Esophagus squamous epithelium (tissue), 5 donors: ENCODE measurements around the gene MKRN1. TPM values are rescaled to one million over a fixed set of nuclear protein-coding genes. Genes with fewer than 3 reads are reported as not detected.
"Not testable (repeated sequence)": the region's sequence is repeated elsewhere in the genome, so short reads cannot be mapped to it uniquely, and the experiment has no call there.

ENCODE experiments used
- DNase-seq: peaks from one replicate; lab custom pipeline; 2025; lab: John Stamatoyannopoulos, UW
- H3K27ac ChIP-seq, 4 donors: fragments of 200-600 bp; sonication (generic); one replicate each; pipeline ENCODE4 v1.5.1; 2016 to 2019; ENCODE audit warnings: mild to moderate bottlenecking in 1 of 4
- H3K27me3 ChIP-seq, 4 donors: fragments of 200-600 bp; sonication (generic); 1 replicate in 3 of 4; 2 replicates in 1 of 4; pipeline versions ENCODE4 v1.5.1 to v1.6.0; 2017 to 2021; ENCODE audit warnings: antibody characterized with exemption in 1 of 4
- H3K36me3 ChIP-seq, 3 donors: fragments of 200-600 bp; sonication (generic); one replicate each; pipeline ENCODE4 v1.5.1; 2016 to 2019
- H3K4me1 ChIP-seq, 3 donors: fragments of 200-600 bp; sonication (generic); one replicate each; pipeline ENCODE4 v1.5.1; 2017 to 2019
- H3K4me3 ChIP-seq, 4 donors: fragments of 200-600 bp; sonication (generic); 1 replicate in 3 of 4; 2 replicates in 1 of 4; pipeline ENCODE4 v1.5.1; 2016 to 2019; ENCODE audit warnings: mild to moderate bottlenecking in 2 of 4, moderate library complexity in 1 of 4
- H3K9me3 ChIP-seq, 3 donors: fragments of 200-600 bp; sonication (generic); one replicate each; pipeline ENCODE4 v1.5.1; 2016 to 2019
- POLR2A ChIP-seq, 4 donors: fragments of 450-650 bp; IDR thresholded peaks; one replicate each; pipeline ENCODE4 v1.6.1; 2017; ENCODE audit warnings: antibody characterized with exemption in 4 of 4, mild to moderate bottlenecking in 4 of 4, moderate library complexity in 3 of 4
- WGBS, 2 donors: methylation state at CpG; one replicate each; pipeline ENCODE4 v1.1.5; 2018; 5-methylcytosine and 5-hydroxymethylcytosine counted together
- intact Hi-C: fragments of 100-400 bp; cut with DNase I; formaldehyde crosslinking; loops from one replicate; pipeline ENCODE4 v1.15.0; 2022
- total RNA-seq, 4 donors: library from RNA; depleted of rRNA; stranded (reverse); fragments of >200 nt; gene quantifications; one replicate each; pipeline ENCODE4 v1.1.0, GENCODE V29; 2016
- TF ChIP-seq, protein P1 (sequence below), 6 experiments: fragments of 450-650 bp in 4 of 6; fragments of 200-600 bp in 2 of 6; sonication (generic) in 2 of 6; IDR thresholded peaks; one replicate each; pipeline ENCODE4 v1.5.1; 2016 to 2019; ENCODE audit warnings: antibody characterized with exemption in 6 of 6, mild to moderate bottlenecking in 4 of 6, moderate library complexity in 4 of 6
- donor health status: DM: yes; HTN: yes; CAD: no.

The MKRN1 gene
- total RNA-seq, 4 donors from 2014 or later, result 42.6 to 66.4 (median 43.5) TPM

DNA sequence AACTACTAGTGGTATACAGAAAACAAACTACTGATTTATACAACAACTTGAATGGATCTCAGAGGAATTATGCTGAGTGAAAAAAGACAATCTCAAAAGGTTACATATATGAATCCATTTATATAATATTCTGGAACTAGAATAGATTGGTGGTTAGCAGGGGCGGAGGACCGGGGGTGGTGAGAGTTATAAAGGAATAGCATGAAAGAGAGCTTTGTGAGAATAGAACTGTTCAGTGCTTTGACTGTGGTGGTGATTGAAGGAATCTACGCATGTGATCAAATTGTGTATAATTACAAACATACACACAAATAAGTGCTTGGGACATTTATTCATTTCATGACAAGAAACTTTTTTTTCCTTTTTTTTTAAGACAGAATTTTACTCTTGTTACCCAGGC, 55.8 kb downstream of the MKRN1 start:
- TF ChIP-seq, protein P1, sequence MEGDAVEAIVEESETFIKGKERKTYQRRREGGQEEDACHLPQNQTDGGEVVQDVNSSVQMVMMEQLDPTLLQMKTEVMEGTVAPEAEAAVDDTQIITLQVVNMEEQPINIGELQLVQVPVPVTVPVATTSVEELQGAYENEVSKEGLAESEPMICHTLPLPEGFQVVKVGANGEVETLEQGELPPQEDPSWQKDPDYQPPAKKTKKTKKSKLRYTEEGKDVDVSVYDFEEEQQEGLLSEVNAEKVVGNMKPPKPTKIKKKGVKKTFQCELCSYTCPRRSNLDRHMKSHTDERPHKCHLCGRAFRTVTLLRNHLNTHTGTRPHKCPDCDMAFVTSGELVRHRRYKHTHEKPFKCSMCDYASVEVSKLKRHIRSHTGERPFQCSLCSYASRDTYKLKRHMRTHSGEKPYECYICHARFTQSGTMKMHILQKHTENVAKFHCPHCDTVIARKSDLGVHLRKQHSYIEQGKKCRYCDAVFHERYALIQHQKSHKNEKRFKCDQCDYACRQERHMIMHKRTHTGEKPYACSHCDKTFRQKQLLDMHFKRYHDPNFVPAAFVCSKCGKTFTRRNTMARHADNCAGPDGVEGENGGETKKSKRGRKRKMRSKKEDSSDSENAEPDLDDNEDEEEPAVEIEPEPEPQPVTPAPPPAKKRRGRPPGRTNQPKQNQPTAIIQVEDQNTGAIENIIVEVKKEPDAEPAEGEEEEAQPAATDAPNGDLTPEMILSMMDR (IDR thresholded peaks at IDR 0.05), result no peak
- TF ChIP-seq POLR2A (IDR thresholded peaks at IDR 0.05), result no peak
- H3K27me3 ChIP-seq, result no peaks in the 10 kb centered on the region
- no peaks in the 10 kb centered on the region for H3K36me3 ChIP-seq
- H3K4me1 ChIP-seq, result no peaks in the 10 kb centered on the region
- intact Hi-C loops, result no loop called here
- DNase-seq, result no peak
- no peaks in the 10 kb centered on the region for H3K9me3 ChIP-seq
- 83 to 93% methylated on average over 3 of the region's 3 CpGs for whole genome bisulfite sequencing, 2 donors
- H3K4me3 ChIP-seq, result no peak overlapping the region
- H3K27ac ChIP-seq, result no peak overlapping the region

DNA sequence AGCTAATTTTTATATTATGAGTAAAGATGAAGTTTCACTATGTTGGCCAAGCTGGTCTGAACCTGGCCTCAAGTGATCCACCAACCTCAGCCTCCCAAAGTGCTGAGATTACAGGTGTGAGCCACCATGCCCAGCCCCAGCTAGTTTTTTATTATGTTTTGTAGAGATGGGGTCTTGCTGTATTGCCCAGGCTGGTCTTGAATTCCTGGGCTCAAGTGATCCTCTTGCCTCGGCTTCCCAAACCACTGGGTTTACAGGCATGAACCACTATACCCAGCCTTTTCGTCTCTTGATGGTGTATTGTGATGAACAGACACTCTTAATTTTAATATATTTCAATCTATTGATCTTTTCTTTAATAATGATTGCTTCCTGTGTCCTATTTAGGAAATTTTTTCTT, 57.8 kb downstream of the MKRN1 start:
- H3K4me1 ChIP-seq, result no peaks in the 10 kb centered on the region
- no peaks in the 10 kb centered on the region for H3K36me3 ChIP-seq
- TF ChIP-seq, protein P1 (IDR thresholded peaks at IDR 0.05), result no peak
- TF ChIP-seq POLR2A (IDR thresholded peaks at IDR 0.05), result no peak
- no peak for DNase-seq
- H3K27me3 ChIP-seq, result no peaks in the 10 kb centered on the region
- no peak overlapping the region for H3K4me3 ChIP-seq
- intact Hi-C loops, result no loop called here
- no peaks in the 10 kb centered on the region for H3K9me3 ChIP-seq
- no peak overlapping the region for H3K27ac ChIP-seq
- 83 to 95% methylated on average over 2 of the region's 2 CpGs for WGBS, 2 donors

DNA sequence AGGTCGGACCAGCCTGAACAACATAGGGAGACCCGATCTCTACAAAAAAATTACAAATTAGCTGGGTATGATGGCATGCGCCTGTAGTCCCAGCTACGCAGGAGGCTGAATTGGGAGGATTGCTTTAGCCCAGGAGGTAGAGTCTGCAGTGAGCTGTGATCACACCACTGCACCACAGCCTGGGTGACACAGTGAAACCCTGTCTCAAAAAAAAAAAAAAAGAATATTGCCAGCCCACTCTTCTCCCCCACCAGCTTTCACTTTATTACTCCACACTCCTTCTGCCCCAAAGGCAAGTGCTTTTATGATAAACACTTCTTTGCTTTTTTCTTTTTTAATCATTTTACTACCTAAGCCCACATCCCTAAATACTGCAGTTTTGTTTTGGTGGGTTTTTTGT, 60.7 kb downstream of the MKRN1 start:
- no peaks in the 10 kb centered on the region for H3K27me3 ChIP-seq
- no peak overlapping the region for H3K4me3 ChIP-seq
- TF ChIP-seq, protein P1 (IDR thresholded peaks at IDR 0.05), result no peak
- TF ChIP-seq POLR2A (IDR thresholded peaks at IDR 0.05), result no peak
- no peak overlapping the region for H3K27ac ChIP-seq
- DNase-seq, result no peak
- H3K36me3 ChIP-seq, result no peaks in the 10 kb centered on the region
- no peaks in the 10 kb centered on the region for H3K4me1 ChIP-seq
- WGBS, 2 donors, result 83 to 96% methylated on average over 4 of the region's 4 CpGs
- intact Hi-C loops, result no loop called here
- H3K9me3 ChIP-seq, result no peaks in the 10 kb centered on the region

DNA sequence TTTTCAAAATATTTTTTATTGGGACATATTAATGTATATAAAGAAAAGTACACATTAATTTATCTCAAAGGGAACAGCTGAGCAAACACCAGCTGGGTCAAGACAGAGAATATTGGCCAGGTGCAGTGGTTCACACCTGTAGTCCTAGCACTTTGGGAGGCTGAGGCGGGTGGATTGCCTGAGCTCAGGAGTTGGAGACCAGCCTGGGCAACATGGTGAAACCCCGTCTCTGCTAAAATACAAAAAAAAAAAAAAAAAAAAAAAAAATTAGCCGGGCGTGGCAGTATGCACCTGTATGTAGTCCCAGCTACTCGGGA, 61.2 kb downstream of the MKRN1 start:
- H3K27ac ChIP-seq, DNase-seq, H3K36me3 ChIP-seq, H3K9me3 ChIP-seq, H3K4me1 ChIP-seq, H3K4me3 ChIP-seq, H3K27me3 ChIP-seq, intact Hi-C loops: not testable (repeated sequence)
- 80 to 88% methylated on average over 4 to 5 of the region's 5 CpGs for WGBS, 2 donors

DNA sequence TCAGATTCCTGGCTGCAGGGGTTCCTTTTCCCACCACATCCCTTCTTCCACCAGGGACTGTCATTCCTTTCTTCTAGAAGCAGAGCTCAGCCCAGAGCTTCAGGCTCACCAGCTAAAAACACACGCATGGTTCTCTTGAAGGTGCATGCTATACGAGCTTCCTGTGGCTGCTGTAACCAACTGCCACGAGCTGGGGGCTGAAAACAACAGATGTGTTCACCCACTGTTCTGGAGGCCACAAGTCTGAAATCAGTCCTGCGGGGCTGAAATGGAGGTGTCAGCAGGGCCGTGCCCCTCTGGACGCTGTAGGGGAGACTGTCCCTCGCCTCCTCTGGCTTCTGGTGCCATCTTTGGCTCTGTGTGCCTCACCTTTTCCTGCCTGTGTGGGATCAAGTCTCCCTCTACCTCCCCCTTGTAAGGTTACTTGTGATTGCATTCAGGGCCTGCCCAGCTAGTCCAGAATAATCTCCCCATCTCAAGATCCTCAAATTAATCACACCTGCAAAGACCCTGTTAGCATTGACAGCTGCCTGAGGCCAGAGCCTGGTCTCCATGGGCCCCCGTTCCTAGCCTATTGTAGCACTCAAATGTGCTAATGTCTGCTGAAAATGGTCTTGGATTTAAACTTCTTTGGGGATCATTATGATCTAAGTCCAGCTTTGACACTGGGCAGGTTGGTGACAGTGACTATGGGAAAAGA, 61.7 kb downstream of the MKRN1 start:
- H3K27ac ChIP-seq, result no peak overlapping the region
- no peaks in the 10 kb centered on the region for H3K36me3 ChIP-seq
- H3K27me3 ChIP-seq, result no peaks in the 10 kb centered on the region
- DNase-seq, result no peak
- no peaks in the 10 kb centered on the region for H3K9me3 ChIP-seq
- 67 to 84% methylated on average over 5 to 7 of the region's 8 CpGs for WGBS, 2 donors
- TF ChIP-seq POLR2A (IDR thresholded peaks at IDR 0.05), result no peak
- TF ChIP-seq, protein P1 (IDR thresholded peaks at IDR 0.05), result no peak
- intact Hi-C loops, result no loop called here
- no peak overlapping the region for H3K4me3 ChIP-seq
- no peaks in the 10 kb centered on the region for H3K4me1 ChIP-seq

DNA sequence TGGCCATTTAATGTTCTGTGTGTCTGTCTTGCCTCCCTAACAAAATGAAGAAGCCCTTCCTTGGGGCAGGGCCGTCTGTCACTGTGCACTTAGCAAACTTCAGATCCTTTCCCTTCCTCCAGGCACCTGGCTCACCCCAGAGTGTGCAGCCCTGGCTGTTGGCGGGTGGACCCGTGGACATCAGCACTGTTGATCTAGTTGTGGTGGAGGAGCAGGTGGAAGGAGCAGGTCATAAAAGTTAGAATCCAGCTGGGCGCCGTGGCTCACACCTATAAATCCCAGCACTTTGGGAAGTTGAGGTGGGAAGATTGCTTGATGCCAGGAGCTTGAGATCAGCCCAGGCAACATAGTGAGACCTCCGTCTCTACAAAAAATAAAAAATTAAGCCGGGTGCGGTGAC, 62.7 kb downstream of the MKRN1 start:
- Histone ChIP-seq H3K4me3 (no peak overlapping the region), H3K4me1 (no peaks in the 10 kb centered on the region), H3K27ac (no peak overlapping the region), H3K9me3 (no peaks in the 10 kb centered on the region), H3K27me3 (no peaks in the 10 kb centered on the region), H3K36me3 (no peaks in the 10 kb centered on the region)
- TF ChIP-seq, protein P1 (IDR thresholded peaks at IDR 0.05), result no peak
- TF ChIP-seq POLR2A (IDR thresholded peaks at IDR 0.05), result no peak
- WGBS, 2 donors, result 81 to 94% methylated on average over 5 to 8 of the region's 8 CpGs
- intact Hi-C loops, result no loop called here
- no peak for DNase-seq

DNA sequence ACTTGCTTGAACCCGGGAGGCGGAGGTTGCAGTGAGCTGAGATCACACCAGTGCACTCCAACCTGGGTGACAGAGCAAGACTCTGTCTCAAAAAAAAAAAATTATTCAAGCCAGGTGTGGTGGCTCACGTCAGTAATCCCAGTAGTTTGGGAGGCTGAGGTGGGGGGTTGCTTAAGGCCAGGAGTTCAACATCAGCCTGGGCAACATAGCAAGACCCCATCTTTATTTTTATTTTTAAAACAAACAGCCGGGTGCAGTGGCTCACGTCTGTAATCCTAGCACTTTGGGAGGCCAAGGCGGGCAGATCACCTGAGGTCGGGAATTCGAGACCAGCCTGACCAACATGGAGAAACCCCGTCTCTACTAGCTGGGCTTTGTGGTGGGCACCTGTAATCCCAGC, 63.5 kb downstream of the MKRN1 start:
- intact Hi-C loops, H3K27me3 ChIP-seq, DNase-seq, H3K4me1 ChIP-seq, H3K36me3 ChIP-seq, H3K4me3 ChIP-seq, H3K9me3 ChIP-seq, H3K27ac ChIP-seq: not testable (repeated sequence)
- WGBS, 2 donors, result 90 to 94% methylated on average over 5 to 9 of the region's 9 CpGs
